Sigmoid colon (tissue), 4 donors: ENCODE results near the gene PPL.

Source experiments
- CTCF ChIP-seq, 4 experiments: fragments of 450-650 bp in 3 of 4; fragments of 200-600 bp in 1 of 4; IDR thresholded peaks; one replicate each; pipeline ENCODE4 v1.5.1; 2016 to 2019; ENCODE audit warnings: antibody characterized with exemption in 4 of 4, mild to moderate bottlenecking in 3 of 4, moderate library complexity in 2 of 4
- EP300 ChIP-seq, 4 donors: sonication (generic); formaldehyde crosslinking; IDR thresholded peaks; one replicate each; pipeline ENCODE4 v1.6.1; 2017; ENCODE audit warnings: antibody characterized with exemption in 4 of 4
- POLR2A ChIP-seq, 2 donors: fragments of 450-650 bp; IDR thresholded peaks; one replicate each; pipeline ENCODE4 v1.6.1; 2016; ENCODE audit warnings: antibody characterized with exemption in 2 of 2, mild to moderate bottlenecking in 2 of 2, moderate library complexity in 2 of 2
- POLR2AphosphoS5 ChIP-seq, 4 donors: sonication (generic); formaldehyde crosslinking; IDR thresholded peaks; one replicate each; pipeline ENCODE4 v1.6.1; 2017; ENCODE audit warnings: antibody characterized with exemption in 4 of 4

DNA sequence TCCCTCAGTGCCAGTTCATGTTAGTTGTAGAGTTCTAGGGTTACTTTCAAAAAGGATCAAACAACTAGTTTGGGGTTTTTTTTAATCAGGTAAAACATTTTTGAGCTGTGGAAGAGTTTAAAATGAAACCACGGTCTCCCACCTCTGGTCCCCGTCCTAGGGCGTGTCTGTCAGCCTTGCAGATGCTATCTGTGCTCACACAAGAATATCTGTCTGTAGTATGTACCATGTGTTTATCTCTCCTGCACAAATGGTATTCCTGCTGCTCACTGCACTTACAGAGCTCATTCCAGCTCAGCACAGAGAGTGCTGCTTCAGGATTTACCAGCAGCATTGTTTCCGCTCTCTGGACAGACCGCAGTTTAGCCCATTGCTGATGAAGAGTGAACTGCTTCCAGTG is 50.8 kb downstream of the PPL start:
- TF ChIP-seq CTCF (IDR thresholded peaks at IDR 0.05) (no peak), POLR2A (IDR thresholded peaks at IDR 0.05) (no peak), POLR2AphosphoS5 (IDR thresholded peaks at IDR 0.05) (no peak), EP300 (IDR thresholded peaks at IDR 0.05) (no peak)
